ENCODE results near the gene NEDD4L.

Gene NEDD4L

DNA sequence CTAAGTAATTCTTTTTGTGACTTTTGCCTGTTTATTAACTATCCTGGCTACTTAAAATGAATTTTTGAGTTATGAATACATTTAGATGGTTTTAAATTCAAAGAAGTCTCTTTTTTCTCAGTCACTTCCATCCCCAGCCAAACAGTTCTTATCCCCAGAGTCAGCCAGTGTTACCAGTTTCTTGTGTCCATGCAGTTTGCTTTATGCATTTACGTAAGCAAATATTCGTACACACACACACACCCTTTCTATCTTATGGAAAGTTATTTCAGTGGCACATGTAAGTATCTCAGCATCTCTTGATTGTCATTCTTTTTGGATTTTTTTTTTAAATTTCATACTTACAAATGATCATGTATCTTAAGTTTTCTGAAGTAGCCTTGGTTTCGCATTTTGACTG, 113.2 kb downstream of the NEDD4L start:
- Histone ChIP-seq H3K4me1 (no peaks in the 10 kb centered on the region), H3K36me3 (no peaks in the 10 kb centered on the region), H3K9ac (no peak overlapping the region), H3K4me2 (no peak overlapping the region), H3K4me3 (no peak overlapping the region), H3K9me3 (no peaks in the 10 kb centered on the region), H3K27me3 (no peaks in the 10 kb centered on the region), H4K20me1 (no peaks in the 10 kb centered on the region), H3K27ac (no peak overlapping the region)
- TF ChIP-seq Cebpa-rat (IDR thresholded peaks at IDR 0.05), result no peak

DNA sequence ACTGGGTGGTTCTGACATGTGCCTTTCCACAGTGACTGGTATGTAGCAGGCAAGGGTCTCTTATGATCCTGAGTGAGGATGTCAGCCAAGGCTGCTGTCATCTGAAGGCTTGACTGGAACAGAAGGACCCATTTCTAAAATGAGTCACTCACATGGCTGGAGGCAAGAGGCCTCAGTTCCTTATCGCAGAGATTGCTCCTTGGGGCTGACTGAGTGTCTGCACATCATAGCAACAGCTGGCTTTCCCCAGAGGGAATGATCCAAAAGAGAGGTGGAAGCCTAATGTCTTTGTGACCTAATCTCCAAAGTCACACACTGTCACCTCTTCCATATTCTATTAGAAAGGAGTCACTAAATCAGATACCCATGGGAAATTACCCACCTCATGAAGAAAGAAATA, 114.0 kb downstream of the NEDD4L start:
- H3K27me3 ChIP-seq, result no peaks in the 10 kb centered on the region
- no peak overlapping the region for H3K4me3 ChIP-seq
- no peaks in the 10 kb centered on the region for H3K9me3 ChIP-seq
- no peaks in the 10 kb centered on the region for H4K20me1 ChIP-seq
- TF ChIP-seq Cebpa-rat (IDR thresholded peaks at IDR 0.05), result no peak
- no peak overlapping the region for H3K9ac ChIP-seq
- no peaks in the 10 kb centered on the region for H3K36me3 ChIP-seq
- no peak overlapping the region for H3K27ac ChIP-seq
- no peaks in the 10 kb centered on the region for H3K4me1 ChIP-seq
- H3K4me2 ChIP-seq, result no peak overlapping the region

DNA sequence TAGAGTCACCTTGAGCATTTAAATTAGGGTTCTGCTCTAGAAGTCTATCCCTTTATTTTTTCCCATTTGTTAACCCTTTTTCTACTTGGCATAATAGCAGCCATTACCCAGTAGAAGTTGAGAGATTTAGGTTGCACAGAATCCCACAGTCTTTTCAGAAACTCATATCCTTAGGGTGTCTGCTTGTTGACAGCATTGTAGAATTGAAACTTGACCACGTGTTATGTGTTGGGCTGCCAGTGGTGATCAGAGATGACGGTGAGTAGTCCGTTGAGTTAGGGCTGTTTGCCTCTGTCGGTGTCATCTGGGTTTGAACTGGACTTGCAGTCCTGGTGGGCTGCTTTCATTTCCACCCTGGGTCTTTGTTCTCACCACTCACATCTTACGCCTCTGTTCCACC, 114.4 kb downstream of the NEDD4L start:
- Histone ChIP-seq H3K9ac (no peak overlapping the region), H3K4me3 (no peak overlapping the region), H3K9me3 (no peaks in the 10 kb centered on the region), H3K36me3 (no peaks in the 10 kb centered on the region), H3K4me1 (no peaks in the 10 kb centered on the region), H3K27me3 (no peaks in the 10 kb centered on the region), H3K4me2 (no peak overlapping the region), H4K20me1 (no peaks in the 10 kb centered on the region), H3K27ac (no peak overlapping the region)
- no peak for TF ChIP-seq Cebpa-rat (IDR thresholded peaks at IDR 0.05)

DNA sequence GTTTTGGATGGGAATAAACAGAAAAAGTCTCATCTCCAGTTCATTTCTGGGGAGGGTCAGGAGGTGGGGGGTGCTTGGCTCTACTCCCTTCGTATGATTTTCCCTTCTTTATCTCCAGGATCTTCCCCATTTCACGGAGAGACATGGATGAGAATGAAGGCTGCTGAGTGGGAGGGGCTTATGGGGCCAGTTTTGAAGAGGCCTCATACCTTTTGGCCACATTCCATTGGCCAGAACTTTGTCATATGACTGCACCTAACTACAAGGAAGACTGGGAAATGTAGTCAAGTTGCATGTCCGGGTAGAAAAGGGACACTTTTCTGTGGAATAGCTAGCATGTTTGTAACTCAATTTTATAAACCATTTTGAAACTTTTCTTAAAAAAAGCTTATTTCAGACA, 117.6 kb downstream of the NEDD4L start:
- no peak for TF ChIP-seq Cebpa-rat (IDR thresholded peaks at IDR 0.05)
- Histone ChIP-seq H3K9me3 (no peaks in the 10 kb centered on the region), H3K4me1 (no peaks in the 10 kb centered on the region), H3K27me3 (no peaks in the 10 kb centered on the region), H4K20me1 (no peaks in the 10 kb centered on the region), H3K36me3 (no peaks in the 10 kb centered on the region; the same call in 1 of the 2 replicates), H3K4me2 (no peak overlapping the region), H3K4me3 (no peak overlapping the region), H3K9ac (no peak overlapping the region), H3K27ac (no peak overlapping the region)

DNA sequence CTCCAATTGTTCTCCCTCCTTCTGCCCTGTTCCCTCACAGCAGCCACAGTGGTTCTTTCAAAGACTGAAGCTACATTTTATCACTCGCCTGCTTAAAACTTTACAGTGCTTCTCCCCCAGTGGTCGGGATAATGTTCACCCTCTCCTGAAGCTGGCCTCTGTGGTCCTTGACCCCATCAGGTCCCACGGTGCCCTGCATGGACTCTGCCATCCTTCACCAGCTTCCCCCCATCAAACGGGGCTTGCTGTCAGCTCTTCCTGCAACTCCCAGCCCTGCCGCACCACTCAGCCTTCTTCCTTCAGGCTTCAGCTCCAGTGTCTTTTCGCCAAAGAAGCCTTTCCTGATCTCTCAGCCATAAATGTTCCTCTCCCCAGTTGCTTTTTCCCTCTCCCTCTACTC, 118.1 kb downstream of the NEDD4L start:
- Histone ChIP-seq H4K20me1 (no peaks in the 10 kb centered on the region), H3K27me3 (no peaks in the 10 kb centered on the region), H3K9me3 (no peaks in the 10 kb centered on the region), H3K36me3 (no peaks in the 10 kb centered on the region; the same call in 1 of the 2 replicates), H3K27ac (no peak overlapping the region), H3K4me1 (no peaks in the 10 kb centered on the region), H3K4me2 (no peak overlapping the region), H3K9ac (no peak overlapping the region), H3K4me3 (no peak overlapping the region)
- no peak for TF ChIP-seq Cebpa-rat (IDR thresholded peaks at IDR 0.05)

DNA sequence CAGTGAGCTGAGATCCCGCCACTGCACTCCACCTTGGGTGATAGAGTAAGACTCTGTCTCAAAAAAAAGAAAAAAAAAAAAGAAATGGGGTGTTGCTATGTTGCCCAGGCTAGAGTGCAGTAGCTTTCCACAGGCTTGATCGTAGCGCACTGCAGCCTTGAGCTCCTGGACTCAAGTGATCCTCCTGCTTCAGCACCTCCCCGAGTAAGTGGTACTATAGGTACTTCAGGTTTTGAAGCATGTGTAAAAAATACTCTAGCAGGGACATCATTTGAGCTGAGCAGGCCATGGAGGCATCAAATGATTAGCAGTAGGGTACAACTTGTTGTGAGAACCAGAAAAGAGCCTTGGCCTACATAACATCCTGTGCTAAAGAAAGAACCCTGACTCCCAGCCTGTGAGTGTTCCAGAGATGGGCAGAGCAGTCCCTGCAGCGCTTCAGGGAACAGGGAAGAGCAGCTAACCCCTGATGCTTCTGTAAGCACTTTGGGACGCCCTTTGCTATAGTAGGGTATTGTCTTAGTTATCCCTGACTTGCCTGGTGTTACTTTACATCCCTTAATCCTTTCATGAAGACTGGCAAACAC, 119.1 kb downstream of the NEDD4L start:
- H3K4me2 ChIP-seq, result no peak overlapping the region
- no peak overlapping the region for H3K9ac ChIP-seq
- H3K4me3 ChIP-seq, result no peak overlapping the region
- no peaks in the 10 kb centered on the region for H3K9me3 ChIP-seq
- no peaks in the 10 kb centered on the region for H4K20me1 ChIP-seq
- H3K27ac ChIP-seq, result no peak overlapping the region
- no peaks in the 10 kb centered on the region for H3K4me1 ChIP-seq
- TF ChIP-seq Cebpa-rat (IDR thresholded peaks at IDR 0.05), result no peak
- H3K27me3 ChIP-seq, result no peaks in the 10 kb centered on the region
- H3K36me3 ChIP-seq, result no peaks in the 10 kb centered on the region; the same call in 1 of the 2 replicates

DNA sequence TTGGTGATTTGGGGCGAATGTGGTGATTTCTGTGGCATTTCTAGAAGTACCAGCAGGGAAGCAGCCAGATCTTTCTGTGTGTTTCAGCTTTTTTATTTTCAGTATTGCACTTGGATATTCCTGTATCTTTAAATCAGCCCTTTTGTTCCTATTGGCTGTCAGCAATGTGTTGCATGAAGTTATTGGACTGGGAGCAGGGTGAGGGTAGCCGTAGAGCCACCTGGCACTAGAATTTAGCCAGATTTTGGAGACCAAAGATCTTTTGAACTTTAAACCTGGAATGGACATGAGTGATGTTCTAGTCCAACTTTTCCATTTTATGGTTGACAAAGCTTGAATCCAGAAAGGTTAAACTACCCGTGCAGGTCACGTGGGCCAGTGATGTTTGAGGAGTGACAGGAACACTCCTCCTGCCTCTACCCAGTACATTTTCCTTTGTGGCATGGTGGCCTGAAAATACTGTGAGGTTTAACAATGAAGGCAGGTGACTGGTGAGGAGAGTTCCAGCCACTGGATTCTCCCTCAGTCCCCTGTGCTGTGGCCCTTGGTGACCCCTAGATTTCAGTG, 122.3 kb downstream of the NEDD4L start:
- no peak overlapping the region for H3K27ac ChIP-seq
- no peaks in the 10 kb centered on the region for H3K27me3 ChIP-seq
- no peak overlapping the region for H3K9ac ChIP-seq
- no peaks in the 10 kb centered on the region for H3K9me3 ChIP-seq
- peaks cover 2% of the 10 kb centered on the region; the same call in 1 of the 2 replicates for H3K36me3 ChIP-seq
- no peaks in the 10 kb centered on the region for H3K4me1 ChIP-seq
- no peak for TF ChIP-seq Cebpa-rat (IDR thresholded peaks at IDR 0.05)
- H3K4me2 ChIP-seq, result no peak overlapping the region
- H3K4me3 ChIP-seq, result no peak overlapping the region
- H4K20me1 ChIP-seq, result no peaks in the 10 kb centered on the region

DNA sequence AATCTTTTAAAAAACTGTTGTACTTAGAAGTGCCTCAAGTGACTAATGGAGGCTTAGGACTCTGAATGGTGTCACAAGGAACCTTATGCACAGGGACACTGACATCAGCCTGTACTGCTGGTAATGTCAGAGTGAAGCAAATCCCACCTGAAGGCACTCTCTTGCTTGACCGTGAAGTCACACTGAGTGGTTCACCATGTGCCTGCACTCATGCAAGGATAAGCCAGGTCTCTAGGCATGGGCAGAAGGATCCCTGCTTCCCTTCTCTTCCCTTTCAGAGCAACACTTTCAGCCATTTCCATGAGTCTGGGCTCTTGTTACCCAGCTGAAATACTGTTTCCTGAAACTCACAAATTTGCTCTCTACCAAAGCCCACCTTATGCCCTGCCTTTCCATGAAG, 123.0 kb downstream of the NEDD4L start:
- H3K4me2 ChIP-seq, result no peak overlapping the region
- H3K36me3 ChIP-seq, result peaks cover 9% of the 10 kb centered on the region; the same call in 1 of the 2 replicates
- no peak overlapping the region for H3K9ac ChIP-seq
- no peak overlapping the region for H3K27ac ChIP-seq
- no peaks in the 10 kb centered on the region for H3K27me3 ChIP-seq
- no peak overlapping the region for H3K4me3 ChIP-seq
- TF ChIP-seq Cebpa-rat (IDR thresholded peaks at IDR 0.05), result no peak
- H4K20me1 ChIP-seq, result no peaks in the 10 kb centered on the region
- H3K9me3 ChIP-seq, result no peaks in the 10 kb centered on the region
- H3K4me1 ChIP-seq, result no peaks in the 10 kb centered on the region

DNA sequence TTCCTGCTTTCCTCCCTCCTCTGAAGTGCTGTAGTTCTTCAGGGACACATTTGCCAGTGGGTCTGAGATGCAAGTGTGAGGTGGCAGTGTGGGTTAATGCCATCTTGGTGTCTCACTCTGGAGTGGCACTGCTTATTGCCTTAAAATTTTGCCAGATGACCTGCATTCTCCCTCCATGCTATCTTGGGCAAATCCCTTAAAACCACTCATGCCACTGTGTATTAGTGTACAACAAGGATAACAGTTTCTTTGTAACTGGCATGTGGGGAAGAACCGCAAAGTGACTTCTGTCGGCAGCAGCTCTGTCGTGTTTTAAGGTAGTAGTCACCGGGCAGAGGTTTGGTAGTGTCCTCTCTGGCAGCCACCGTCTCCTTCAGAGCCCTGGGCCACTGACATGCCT, 124.2 kb downstream of the NEDD4L start:
- Histone ChIP-seq H3K9ac (no peak overlapping the region), H3K4me2 (no peak overlapping the region), H3K27me3 (no peaks in the 10 kb centered on the region), H3K9me3 (no peaks in the 10 kb centered on the region), H4K20me1 (no peaks in the 10 kb centered on the region), H3K27ac (no peak overlapping the region), H3K36me3 (peaks cover 11% of the 10 kb centered on the region; the same call in 1 of the 2 replicates), H3K4me3 (no peak overlapping the region), H3K4me1 (no peaks in the 10 kb centered on the region)
- no peak for TF ChIP-seq Cebpa-rat (IDR thresholded peaks at IDR 0.05)

DNA sequence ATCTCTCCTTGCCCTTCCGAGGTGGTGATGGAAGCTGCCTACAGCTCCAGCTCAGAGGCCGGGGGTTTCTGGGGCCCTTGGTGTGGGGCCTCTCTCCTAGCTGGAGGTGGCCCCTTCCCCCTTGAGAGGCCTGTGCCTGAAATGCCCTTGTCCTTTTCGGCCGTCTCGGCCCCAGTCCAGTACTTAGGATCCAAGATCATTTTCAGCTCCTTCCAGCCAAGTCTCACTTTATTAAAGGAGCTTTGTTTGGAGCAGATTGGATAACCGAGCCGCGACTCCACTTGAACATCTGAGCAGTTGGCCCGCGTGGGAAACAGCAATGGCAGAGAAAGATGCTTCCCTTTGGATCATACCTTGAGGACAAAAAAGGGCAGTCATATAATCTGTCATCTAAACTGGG, 125.0 kb downstream of the NEDD4L start:
- H3K27ac ChIP-seq, result no peak overlapping the region
- no peaks in the 10 kb centered on the region for H3K9me3 ChIP-seq
- no peaks in the 10 kb centered on the region for H3K27me3 ChIP-seq
- no peaks in the 10 kb centered on the region for H4K20me1 ChIP-seq
- H3K9ac ChIP-seq, result no peak overlapping the region
- TF ChIP-seq Cebpa-rat (IDR thresholded peaks at IDR 0.05), result no peak
- no peak overlapping the region for H3K4me3 ChIP-seq
- H3K4me1 ChIP-seq, result no peaks in the 10 kb centered on the region
- H3K36me3 ChIP-seq, result peaks cover 11% of the 10 kb centered on the region; the same call in 1 of the 2 replicates
- H3K4me2 ChIP-seq, result no peak overlapping the region

Data from BLaER1 (cell line).